Measurements from ENCODE around the gene COPRS.
"Not testable (repeated sequence)": the region's sequence is repeated elsewhere in the genome, so short reads cannot be mapped to it uniquely, and the experiment has no call there.

Gene COPRS

DNA sequence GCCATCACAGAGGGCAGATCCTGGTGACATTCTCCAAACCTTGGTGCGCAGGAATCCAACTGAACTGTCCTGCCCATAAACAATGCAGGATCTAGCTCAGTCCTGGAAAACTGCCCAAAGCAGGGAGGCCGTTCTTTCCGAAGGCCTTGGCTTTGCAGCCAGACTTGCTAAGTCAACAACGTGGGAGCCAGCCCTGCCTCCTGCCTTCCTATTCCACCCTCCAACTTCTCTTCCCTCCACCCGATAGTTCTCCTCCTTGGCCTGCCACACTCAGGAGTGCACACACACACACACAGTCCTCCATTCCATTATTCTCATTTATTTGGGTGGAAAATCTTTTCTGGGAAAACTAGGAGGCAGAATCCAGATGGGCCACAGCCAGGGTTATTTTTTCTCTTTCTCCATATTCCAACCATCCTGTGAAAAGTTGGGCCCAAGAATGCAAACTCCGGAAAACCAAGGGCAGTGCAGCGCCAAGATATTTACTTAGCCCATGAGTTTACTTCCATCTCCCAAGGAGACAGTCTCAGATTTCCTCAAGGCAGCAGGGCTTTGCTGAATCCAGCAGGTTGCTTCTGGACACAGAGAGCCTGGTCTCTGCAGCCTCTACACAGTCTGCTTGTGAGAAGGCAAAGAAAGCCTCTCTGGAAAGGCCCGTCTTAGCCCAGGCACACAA, 15.8 kb downstream of the COPRS start:
- DNase-seq (ENCODE audit: low spot score), result no peak

DNA sequence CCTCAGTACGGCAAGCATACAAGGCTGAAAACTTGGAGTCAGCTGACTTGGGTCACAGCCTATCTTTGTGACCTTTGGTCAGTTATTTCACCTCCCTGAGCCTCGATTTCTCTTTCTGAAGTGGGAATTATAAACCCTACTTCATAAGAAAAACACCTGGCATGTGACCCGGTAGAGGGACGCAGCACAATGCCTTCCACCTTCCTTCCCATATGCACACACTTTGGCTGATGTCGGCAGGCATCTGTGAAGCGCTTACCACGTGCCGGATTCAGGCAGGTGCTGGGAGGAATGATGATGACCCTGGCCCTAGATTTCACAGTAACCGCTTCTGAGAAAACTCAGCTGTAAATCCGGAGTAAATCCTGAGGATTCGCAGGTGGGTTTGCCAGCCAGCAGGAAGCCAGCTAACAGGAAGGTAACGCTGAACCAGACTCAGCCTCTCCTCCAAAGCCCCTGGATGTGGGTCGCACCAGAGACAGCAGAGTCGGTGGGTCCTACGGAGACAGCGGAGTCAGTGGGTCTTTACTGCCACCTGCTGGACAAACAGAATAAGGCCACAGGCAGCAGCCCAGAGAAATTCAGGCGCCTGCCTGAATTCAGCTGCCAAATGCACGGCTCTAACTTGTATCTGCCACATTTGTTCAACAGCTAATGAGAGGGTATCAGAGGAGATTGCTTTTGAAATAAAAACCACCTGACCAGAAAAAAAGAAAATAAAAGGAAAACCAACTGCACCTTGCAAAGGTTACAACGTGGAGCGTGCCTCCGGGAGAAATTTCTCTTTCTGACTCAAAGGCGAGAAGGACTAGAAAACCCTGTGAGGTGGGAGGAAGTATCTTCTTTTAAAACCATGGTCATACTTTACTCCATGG, 16.6 kb downstream of the COPRS start:
- DNase-seq (ENCODE audit: low spot score), result peak; percentile 89

DNA sequence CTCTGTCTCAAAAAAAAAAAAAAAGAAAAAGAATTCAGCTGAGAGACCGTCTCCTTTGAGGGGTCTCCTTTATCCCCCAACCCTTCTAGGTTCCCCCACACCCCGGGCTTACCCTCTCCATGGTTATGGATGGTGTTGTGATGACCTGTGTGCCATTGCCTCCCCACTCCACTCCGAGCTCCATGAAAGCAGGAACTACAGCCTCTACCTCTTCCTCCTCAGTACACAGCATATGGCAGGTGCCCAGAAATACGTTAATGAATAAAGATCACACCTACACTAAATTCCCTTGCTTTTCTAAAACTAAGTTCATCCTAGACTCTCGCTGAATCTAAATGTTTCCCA, 17.2 kb downstream of the COPRS start:
- no peak for DNase-seq (ENCODE audit: low spot score)

DNA sequence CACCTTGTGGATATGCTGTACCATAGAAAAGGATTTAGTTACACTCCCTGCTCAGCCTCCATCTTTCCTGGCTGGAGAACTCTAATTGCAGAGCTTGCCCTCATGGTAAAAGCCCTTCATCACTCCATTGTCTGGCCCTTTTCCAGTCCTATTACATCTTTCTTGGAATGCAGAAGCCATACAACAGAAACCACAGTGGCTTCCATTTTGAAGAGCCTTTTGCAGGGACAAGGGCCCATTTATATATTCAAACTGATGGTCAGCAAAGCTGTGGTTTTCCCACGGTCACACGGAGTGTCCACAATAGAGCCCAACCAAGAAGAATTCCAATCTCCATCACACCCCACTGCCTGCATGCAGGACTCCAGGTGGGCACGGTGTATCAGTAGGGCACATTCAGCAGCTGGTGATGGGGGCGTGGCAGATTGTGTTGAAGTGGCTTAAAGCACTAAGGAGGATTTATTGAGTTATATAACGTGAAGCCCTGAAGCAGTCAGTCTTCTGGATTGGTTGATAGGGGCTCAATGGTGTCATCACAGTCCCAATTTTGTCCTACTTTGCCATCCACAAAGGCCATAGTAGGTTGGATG, 20.3 kb downstream of the COPRS start:
- DNase-seq (ENCODE audit: low spot score), result no peak

DNA sequence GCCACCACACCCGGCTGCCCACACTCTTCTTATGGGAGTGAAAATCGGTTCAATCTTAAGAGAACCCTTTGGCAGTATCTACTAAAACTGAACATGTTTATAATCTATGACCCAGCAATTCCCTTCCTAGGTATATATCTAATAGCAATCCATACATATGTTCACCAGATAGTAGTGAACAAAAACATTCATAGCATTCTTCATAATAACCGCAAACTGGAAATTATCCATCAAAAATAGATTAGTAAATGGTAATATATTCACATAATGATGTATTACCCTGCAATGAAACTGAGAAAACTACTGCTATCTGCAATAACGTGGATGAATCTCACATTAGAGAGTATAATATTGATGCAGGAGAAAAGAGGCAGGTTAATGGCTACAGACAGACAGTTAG, 23.1 kb downstream of the COPRS start:
- no peak for DNase-seq (ENCODE audit: low spot score)

DNA sequence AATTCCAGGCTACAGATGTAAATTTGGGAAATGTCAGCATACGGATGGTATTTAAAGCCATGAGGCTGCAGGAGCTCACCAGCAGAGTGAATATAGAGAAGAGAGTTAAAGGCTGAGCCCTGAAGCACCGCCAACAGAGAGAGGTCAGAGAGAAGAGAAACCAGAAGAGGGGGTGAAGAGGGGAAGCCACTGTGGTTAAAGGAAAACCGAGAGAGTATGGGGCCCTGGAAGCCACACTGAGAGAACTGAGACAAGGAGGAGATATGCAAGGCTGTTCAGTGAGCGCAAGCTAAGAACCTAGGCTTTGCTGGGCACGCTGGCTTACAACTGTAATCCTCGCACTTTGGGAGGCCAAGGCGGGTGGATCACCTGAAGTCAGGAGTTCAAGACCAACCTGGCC, 24.6 kb downstream of the COPRS start:
- DNase-seq (ENCODE audit: low spot score), result no peak

DNA sequence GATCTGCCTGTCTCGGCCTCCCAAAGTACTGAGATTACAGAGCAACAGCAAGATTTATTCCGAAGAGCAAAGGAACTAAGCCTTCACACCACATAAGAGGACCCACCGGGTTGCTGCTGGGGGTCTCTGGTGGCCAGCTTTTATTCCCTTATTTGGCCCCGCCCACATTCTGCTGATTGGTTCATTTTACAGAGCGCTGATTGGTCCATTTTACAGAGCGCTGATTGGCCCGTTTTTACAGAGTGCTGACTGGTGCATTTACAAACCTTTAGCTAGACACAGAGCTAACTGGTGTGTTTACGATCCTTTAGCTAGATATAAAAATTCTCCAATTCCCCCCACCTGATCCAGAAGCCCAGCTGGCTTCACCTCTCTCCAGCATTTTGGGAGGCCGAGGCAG, 26.3 kb downstream of the COPRS start:
- no peak for DNase-seq (ENCODE audit: low spot score)

DNA sequence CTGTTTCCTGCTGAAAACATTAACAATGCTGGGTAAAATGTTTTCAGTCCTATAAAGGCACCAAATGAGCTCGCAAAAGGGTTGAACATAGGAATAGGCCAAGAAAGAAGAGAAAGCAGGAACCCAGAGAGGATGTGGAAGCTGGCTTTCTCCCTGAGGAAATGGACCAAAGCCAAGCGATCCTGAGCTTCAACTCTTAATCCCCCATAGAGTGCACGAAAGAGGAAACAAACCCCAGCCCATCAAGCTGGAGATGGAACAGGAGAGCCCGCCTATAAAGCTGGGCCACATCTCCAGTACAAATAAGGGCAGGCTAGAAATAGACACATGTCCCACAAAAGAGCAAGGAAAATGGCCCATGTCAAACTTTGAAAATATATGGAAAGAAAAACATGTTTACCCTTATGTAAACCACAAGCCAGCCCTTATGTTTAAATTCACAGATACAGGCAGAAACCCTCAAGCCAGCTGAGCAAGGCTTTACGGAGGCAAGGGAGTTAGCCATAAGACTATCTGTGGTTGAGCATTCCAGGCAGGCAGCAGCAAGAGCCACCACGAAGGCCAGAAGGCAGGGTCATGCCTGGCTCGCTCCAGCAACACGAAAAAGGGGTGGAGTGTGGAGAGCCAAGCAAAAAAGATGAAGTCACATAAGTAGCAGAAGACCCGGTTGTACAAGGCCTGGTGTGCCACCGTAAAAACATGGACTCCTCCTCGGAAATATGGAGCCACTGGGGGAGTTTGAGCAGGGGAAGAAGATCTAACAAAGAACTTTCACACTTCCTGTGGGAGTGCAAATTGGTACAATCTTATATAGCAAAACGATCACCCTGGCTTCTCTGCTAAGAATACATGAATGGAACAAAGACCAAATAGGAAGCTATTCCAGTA, 27.8 kb downstream of the COPRS start:
- no peak for DNase-seq (ENCODE audit: low spot score)

DNA sequence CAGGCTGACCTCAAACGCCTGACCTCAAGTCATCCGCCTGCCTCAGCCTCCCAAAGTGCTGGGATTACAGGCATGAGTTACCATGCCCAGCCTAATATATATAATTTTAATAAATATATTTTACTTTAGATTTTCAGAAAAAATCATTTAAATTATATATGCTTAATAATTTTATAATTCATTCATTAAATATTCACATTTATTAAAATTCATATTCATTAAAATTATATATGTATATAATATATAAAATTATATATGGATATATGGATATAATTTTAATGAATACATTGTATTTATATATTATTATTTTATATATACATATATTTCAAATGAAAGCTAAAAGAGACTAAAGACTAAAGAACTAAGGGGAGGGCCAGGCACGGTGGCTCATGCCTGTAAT, 29.4 kb downstream of the COPRS start:
- DNase-seq (ENCODE audit: low spot score), result no peak

DNA sequence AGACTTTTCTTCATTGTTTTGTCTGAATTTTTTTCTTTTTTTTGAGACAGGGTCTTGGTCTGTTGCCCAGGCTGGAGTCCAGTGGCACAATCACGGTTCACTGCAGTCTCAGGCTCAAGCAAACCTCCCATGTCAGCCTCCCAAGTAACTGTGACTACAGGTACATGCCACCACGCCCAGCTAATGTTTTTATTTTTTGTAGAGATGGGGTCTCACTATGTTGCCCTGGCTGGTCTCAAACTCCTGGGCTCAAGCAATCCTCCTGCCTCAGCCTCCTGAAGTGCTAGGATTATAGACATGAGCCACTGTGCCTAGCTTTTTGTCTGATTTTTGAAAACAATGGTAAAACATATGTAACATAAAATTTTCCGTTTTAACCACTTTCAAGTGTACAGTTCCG, 30.1 kb downstream of the COPRS start:
- not testable (repeated sequence) for DNase-seq (ENCODE audit: low spot score)

DNA sequence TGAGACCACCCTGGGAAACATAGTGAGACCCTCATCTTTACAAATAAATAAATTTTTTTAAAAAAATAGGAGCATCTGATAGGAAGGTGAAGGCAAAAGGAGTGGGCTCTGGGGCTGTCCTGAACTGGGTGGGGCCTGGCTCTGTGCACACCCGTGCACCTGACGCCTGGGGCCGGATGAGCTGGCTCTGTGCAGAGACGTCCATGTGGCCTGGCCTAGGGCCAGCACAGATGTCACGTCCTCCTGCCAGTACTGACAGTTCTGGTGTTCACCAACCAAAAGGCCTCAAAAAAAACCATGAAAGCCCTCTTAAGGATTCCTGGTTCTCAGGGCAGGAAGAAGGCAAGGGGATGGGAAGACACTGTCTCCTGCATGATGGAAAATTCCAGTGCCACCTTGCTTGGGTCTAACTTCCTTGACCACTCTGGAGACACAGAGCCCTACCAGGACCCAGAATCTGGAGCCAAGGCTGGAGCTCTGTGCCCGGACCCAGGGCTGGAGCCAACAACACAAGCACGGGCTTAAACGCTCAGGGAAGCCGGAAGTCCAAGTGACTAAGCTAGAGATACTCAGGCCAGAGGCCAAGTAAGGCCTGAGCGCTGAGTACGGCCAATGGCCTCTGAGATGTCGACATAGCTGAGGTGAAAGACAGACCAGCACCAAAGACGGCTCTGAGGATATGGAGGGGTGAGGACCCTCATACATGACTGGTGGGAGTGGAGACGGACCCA, 32.9 kb downstream of the COPRS start:
- DNase-seq (ENCODE audit: low spot score), result no peak

DNA sequence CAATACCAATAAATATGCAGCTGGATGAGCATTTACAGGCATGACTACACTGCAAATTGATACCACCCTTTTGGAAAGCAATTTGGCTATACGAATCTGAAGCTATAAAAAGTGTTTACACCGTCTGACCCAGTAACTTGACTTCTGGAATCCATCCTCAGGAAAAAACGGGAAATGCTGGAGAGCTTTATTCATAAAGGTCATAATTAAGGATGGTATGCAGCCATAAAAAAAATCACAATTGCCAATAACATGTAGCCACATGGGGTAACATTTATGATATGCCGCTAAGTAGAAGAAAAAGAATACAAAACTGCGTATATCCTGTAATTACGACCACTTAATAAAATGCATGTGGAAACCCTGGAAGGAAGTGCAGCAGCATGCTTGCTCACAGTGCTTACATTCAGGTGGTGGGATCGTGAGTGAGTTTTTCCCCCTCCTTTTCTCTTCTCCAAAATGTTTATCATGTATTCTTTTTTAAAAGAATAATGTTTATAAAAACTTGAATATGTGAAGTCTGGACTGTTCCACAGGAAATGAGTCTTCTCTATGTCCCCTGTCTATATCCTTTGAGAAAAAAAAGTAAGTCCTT, 34.2 kb downstream of the COPRS start:
- DNase-seq (ENCODE audit: low spot score), result no peak

DNA sequence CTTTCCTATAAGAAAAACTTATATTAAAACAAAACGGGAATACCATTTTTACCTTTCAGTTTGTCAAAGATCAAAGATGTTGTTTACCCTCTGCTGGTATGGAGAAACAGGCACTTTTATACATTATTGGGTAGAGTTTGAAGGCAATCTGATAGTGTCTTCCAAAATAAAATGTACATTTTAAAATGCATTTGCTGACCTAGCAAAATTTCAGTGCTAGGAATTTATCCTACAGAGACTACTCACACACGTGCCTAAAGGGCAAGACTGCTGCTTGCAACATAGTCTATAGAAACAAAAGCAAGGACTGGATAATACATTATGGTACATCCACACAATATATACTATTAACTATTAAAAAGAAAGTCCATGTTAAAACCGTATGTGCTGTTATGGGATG, 36.0 kb downstream of the COPRS start:
- no peak for DNase-seq (ENCODE audit: low spot score)

DNA sequence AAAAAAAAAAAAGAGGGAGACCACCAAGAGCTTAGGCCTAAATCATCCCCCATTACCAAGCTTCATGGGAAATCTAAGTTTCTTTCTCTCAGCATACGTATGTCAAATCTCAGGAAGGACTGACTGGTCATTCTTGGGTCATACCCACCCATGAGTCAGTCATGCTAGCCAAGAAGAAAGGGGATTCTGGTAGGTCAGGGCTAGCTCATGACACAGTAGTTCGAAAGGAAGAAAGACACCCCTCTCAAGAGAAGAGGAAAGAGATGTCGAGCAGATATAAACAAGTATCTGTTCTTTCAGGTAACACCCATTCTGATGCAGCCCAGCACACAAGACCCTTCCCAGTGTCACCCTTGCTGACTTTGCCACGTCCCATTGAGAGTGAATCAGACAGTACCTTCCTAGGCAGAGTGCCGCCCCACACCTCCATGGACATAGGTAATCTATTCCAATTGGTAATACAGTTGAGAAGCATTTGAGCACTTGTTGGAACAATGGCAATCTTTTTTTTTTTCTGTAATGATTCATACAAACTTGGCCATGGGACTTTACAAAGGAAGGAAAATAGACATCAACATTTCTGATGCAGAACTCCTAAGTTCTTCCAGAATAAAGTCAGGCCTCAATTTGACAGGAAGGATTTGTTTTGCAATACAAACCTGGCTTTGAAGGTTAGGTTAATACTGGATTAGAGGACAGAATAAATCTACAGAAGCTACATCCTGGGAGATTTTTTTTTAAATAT, 38.2 kb downstream of the COPRS start:
- no peak for DNase-seq (ENCODE audit: low spot score)

DNA sequence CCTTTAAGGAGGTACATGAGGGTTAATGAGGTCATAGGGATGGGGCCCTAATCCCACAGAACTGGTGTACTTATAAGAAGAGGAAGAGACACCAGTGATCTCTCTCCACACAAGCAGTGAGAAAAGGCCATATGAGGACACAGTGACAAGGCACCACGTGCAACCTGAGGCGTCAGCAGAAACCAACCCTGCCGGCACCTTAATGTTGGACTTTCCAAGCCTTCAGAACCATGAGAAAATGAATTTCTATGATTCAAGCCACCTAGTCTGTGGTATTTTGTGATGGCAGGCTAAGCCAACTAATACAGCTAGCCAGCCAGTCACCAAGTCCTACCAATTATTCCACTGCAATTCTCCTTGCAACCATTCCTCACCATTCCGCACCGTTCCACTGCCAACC, 39.5 kb downstream of the COPRS start:
- DNase-seq (ENCODE audit: low spot score), result no peak

DNA sequence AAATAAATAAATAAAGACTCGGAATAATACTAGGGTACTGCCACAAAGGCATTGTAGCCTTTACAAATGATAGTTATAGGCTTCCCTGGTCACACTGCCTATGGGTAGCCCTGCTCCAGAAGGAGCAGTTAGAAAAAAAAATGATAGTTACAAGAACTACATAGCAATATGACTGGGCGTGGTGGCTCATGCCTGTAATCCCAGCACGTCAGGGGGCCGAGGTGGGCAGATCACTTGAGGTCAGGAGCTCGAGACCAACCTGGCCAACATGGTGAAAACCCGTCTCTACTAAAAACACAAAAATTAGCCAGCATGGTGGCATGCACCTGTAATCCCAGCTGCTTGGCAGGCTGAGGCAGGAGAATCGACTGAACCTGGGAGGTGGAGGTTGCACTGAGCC, 40.2 kb downstream of the COPRS start:
- not testable (repeated sequence) for DNase-seq (ENCODE audit: low spot score)

DNA sequence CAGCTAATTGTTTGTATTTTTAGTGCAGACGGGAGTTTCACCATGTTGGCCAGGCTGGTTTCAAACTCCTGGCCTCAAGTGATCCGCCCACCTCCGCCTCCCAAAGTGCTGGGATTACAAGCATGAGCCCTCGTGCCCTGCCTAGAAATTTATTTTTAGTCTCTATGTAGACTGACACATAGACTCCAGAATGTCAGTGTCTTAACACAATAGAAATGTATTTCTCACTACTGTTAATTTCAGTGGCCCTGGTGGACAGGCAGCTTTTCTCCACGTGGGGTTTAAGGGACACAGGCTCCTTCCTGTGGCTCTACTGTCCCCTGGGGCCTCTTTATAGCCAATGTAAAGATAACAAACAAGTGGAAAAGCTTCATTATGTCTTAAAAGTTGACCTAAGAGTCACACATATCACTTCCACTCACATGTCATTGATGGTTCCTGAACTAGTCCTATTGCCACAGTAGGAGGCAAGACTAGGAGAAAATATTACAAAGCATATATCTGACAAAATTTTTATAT, 43.8 kb downstream of the COPRS start:
- DNase-seq (ENCODE audit: low spot score), result no peak

DNA sequence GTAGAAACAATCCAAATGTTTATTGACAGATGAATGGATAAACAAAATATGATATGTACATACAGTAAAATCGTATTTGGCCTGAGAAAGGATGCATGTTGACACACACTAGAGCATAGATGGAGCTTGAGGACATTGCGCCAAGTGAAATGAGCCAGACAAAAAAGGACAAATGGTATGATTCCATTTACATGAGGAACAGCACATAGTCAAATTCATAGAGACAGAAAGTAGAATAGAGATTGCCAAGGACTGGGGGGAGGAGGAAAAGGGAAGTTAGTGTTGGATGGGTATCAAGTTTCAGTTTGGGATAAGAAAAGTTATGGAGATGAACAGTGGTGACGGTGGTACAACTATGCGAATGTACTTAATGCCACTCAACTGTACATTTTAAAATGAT, 47.9 kb downstream of the COPRS start:
- DNase-seq (ENCODE audit: low spot score), result no peak

DNA sequence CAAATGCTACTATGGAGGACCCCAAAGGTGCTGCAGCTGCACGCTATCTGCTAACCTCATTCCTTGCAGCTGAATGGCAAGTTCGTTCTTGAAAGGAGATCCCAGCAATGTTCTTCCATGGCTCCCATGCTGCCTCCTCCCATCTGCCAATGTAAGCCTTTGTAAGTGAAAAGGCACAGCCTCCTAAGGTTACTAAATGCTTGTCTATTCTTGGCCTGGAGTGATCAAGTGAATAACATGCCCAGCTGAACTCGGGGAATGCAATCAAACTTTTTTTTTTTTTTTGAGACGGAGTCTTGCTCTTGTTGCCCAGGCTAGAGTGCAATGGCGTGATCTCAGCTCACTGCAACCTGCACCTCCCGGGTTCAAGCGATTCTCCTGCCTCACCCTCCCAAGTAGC, 49.2 kb downstream of the COPRS start:
- DNase-seq (ENCODE audit: low spot score), result not testable (repeated sequence)

DNA sequence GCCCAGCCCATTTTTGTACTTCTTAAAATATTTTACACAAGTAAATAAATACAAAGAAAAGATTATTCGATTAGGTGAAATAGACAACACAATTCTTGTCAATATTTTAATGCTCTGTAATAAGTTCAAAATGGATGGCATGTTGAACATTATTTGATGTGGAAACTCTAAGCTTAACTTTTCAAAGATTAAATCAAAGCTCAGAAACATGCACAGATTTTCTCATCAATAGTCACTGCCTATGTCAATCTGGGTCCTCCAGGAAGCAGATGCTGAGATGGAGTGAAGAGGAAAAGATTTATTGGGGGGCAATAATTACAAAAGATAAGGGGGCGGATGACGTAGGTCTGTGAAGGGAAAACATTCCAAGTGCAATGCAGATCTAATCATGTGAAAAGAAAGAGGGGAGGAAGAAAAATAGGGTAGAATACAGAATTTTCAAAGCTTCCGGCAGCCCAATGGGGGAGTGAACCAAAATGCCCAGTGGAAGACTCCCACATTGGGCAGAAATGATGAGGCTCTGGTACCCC, 50.5 kb downstream of the COPRS start:
- DNase-seq (ENCODE audit: low spot score), result no peak

Measured in ecto neural progenitor cell (in vitro differentiated cells).